ENCODE data around the gene ISX.

GRCh38 chr22:35134637-35135036, 68.7 kb downstream of the ISX start:
- no peak for TF ChIP-seq CTCF (conservative IDR thresholded peaks at IDR 0.05; ENCODE audit: low read depth, low read length)
- no peak for TF ChIP-seq EZH2 (IDR thresholded peaks at IDR 0.05; ENCODE audit: borderline replicate concordance, low read depth, low read length, poor library complexity, severe bottlenecking)

All from A673 (cell line).